Fibroblast of skin of right quadriceps (primary cell): ENCODE data around the gene TRAK1.
"Not testable (repeated sequence)": the region's sequence is repeated elsewhere in the genome, so short reads cannot be mapped to it uniquely, and the experiment has no call there.

Experiments used
- DNase-seq: peaks from one replicate; pipeline ENCODE4 v3.0.0-alpha.2; 2013

TRAK1 gene

GRCh38 chr3:42098171-42098570, 7.0 kb downstream of the TRAK1 start:
- DNase-seq, result no peak

- no peak for DNase-seq
These were observed 8.0 kb downstream of the TRAK1 start for GRCh38 chr3:42099020-42099765.

- DNase-seq, result peak; percentile 72
These were observed 9.9 kb downstream of the TRAK1 start for GRCh38 chr3:42101048-42101447.

- no peak for DNase-seq
These were observed 10.3 kb downstream of the TRAK1 start for GRCh38 chr3:42101481-42101880.

- DNase-seq, result peak; percentile 38
These were observed 11.4 kb downstream of the TRAK1 start for GRCh38 chr3:42102571-42102970.

GRCh38 chr3:42103921-42104665, 12.9 kb downstream of the TRAK1 start:
- DNase-seq, result not testable (repeated sequence)

GRCh38 chr3:42105994-42106393, 14.8 kb downstream of the TRAK1 start:
- not testable (repeated sequence) for DNase-seq

- DNase-seq, result no peak
These were observed 15.5 kb downstream of the TRAK1 start for GRCh38 chr3:42106646-42107045.

GRCh38 chr3:42110631-42111030, 19.5 kb downstream of the TRAK1 start:
- no peak for DNase-seq

GRCh38 chr3:42114130-42114725, 23.1 kb downstream of the TRAK1 start:
- DNase-seq, result no peak

- DNase-seq, result no peak
These were observed 24.1 kb downstream of the TRAK1 start for GRCh38 chr3:42115215-42115614.

GRCh38 chr3:42115946-42116345, 24.8 kb downstream of the TRAK1 start:
- DNase-seq, result no peak

GRCh38 chr3:42116466-42116865, 25.3 kb downstream of the TRAK1 start:
- no peak for DNase-seq

GRCh38 chr3:42117175-42118008, 26.2 kb downstream of the TRAK1 start:
- peak; percentile 86 for DNase-seq

- peak; percentile 38 for DNase-seq
These were observed 27.7 kb downstream of the TRAK1 start for GRCh38 chr3:42118762-42119361.

GRCh38 chr3:42119561-42120355, 28.6 kb downstream of the TRAK1 start:
- DNase-seq, result no peak

- no peak for DNase-seq
These were observed 29.7 kb downstream of the TRAK1 start for GRCh38 chr3:42120866-42121265.

- DNase-seq, result no peak
These were observed 31.3 kb downstream of the TRAK1 start for GRCh38 chr3:42122261-42123011.

GRCh38 chr3:42123012-42123581, 31.9 kb downstream of the TRAK1 start:
- DNase-seq, result peak; percentile 46

- no peak for DNase-seq
These were observed 32.9 kb downstream of the TRAK1 start for GRCh38 chr3:42123824-42124658.
